AG09319 (cell line): ENCODE measurements around the gene CCNB1.

Experiments
- DNase-seq: peaks from one replicate; pipeline ENCODE4 v3.0.0-alpha.2; 2010; ENCODE audit warnings: low read depth; ENCODE audit errors: extremely low read depth
- TF ChIP-seq, protein P1 (sequence below): IDR thresholded peaks from 2 replicates; pipeline ENCODE4 v1.5.1; 2011; ENCODE audit warnings: low read depth, mild to moderate bottlenecking, inconsistent platforms, low read length, moderate library complexity

Gene CCNB1

DNA sequence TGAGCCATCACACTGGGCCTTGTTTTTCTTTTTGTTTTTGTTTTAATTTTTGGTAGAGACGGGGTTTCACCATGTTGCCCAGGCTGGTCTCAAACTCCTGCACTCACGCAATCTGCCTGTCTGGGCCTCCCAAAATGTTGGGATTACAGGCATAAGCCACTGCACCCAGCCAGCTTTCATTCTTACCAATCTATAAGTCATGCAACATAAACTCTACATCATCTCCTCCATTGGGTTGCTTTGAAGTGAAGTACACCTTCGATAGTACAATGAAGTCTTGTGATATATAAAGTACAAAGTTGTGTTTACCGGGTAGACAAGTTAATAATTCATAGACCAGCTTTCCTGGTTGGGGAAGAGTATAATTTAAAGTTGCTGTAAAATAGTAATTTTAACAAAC lies 58.9 kb downstream of the CCNB1 start:
- TF ChIP-seq, protein P1, sequence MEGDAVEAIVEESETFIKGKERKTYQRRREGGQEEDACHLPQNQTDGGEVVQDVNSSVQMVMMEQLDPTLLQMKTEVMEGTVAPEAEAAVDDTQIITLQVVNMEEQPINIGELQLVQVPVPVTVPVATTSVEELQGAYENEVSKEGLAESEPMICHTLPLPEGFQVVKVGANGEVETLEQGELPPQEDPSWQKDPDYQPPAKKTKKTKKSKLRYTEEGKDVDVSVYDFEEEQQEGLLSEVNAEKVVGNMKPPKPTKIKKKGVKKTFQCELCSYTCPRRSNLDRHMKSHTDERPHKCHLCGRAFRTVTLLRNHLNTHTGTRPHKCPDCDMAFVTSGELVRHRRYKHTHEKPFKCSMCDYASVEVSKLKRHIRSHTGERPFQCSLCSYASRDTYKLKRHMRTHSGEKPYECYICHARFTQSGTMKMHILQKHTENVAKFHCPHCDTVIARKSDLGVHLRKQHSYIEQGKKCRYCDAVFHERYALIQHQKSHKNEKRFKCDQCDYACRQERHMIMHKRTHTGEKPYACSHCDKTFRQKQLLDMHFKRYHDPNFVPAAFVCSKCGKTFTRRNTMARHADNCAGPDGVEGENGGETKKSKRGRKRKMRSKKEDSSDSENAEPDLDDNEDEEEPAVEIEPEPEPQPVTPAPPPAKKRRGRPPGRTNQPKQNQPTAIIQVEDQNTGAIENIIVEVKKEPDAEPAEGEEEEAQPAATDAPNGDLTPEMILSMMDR: no peak
- DNase-seq: no peak
